ENCODE data around the gene RTL10.

Gene RTL10

DNA sequence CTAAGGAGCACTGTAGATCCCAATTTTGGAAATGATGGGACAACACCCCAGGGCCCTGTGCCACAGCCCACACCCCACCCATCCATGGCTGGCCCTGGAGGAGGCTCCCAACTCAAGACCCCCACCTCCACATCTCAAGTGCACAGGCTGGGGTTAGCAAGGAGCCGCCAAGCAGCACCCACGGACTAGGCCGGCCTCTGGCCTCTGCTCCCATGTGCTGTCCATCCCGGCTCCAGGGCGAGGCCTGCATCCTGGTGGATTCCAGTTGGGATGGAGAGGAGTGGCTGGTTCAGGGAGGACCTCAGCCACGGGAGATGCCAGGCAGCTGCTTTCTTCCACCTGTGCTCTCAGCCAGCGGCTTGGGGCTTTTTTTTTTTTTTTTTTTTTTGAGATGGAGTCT lies 43.5 kb upstream of the RTL10 start:
- H3K4me2 ChIP-seq (ENCODE audit: low read length), result no peak overlapping the region
- no peaks in the 10 kb centered on the region for H3K79me2 ChIP-seq
- no peak overlapping the region for H3K9ac ChIP-seq
- H3K27me3 ChIP-seq (ENCODE audit: control insufficient read depth, insufficient read depth, low read length), result no peaks in the 10 kb centered on the region
- H3K36me3 ChIP-seq (ENCODE audit: control insufficient read depth, insufficient read depth, low read length), result no peaks in the 10 kb centered on the region
- H2AFZ ChIP-seq, result no peak overlapping the region
- H3K27ac ChIP-seq, result no peak overlapping the region
- no peaks in the 10 kb centered on the region for H3K9me3 ChIP-seq (ENCODE audit: control insufficient read depth, low read length)
- TF ChIP-seq, protein P1, sequence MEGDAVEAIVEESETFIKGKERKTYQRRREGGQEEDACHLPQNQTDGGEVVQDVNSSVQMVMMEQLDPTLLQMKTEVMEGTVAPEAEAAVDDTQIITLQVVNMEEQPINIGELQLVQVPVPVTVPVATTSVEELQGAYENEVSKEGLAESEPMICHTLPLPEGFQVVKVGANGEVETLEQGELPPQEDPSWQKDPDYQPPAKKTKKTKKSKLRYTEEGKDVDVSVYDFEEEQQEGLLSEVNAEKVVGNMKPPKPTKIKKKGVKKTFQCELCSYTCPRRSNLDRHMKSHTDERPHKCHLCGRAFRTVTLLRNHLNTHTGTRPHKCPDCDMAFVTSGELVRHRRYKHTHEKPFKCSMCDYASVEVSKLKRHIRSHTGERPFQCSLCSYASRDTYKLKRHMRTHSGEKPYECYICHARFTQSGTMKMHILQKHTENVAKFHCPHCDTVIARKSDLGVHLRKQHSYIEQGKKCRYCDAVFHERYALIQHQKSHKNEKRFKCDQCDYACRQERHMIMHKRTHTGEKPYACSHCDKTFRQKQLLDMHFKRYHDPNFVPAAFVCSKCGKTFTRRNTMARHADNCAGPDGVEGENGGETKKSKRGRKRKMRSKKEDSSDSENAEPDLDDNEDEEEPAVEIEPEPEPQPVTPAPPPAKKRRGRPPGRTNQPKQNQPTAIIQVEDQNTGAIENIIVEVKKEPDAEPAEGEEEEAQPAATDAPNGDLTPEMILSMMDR (IDR thresholded peaks at IDR 0.05), result no peak
- H3K4me3 ChIP-seq (ENCODE audit: low read depth, low read length), result no peak overlapping the region
- H3K4me1 ChIP-seq, result no peaks in the 10 kb centered on the region

DNA sequence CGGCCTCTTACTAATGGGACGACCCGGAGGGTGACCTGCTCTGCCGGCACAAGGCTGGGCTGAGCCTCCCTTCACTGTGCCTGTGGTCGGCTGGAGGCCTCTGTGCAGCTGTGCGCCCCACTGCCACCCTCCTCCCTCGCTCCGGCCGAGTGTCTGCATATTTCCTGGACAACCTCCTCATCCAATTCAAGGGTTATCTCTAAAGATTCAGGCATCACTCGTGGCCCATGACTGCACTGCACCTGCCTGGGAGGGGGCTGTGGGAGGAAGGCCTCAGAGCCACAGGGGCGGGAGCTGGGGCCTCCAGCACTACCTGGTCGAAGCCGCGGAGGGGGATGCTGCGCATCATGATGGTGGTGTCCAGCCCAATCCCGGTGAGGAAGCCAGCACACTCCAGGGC lies 43.1 kb upstream of the RTL10 start:
- Histone ChIP-seq H3K9ac (no peak overlapping the region), H3K9me3 (ENCODE audit: control insufficient read depth, low read length) (no peaks in the 10 kb centered on the region), H3K4me3 (ENCODE audit: low read depth, low read length) (no peak overlapping the region), H3K4me1 (peaks cover 4% of the 10 kb centered on the region), H3K27me3 (ENCODE audit: control insufficient read depth, insufficient read depth, low read length) (no peaks in the 10 kb centered on the region), H2AFZ (no peak overlapping the region), H3K36me3 (ENCODE audit: control insufficient read depth, insufficient read depth, low read length) (no peaks in the 10 kb centered on the region), H3K79me2 (no peaks in the 10 kb centered on the region), H3K27ac (no peak overlapping the region), H3K4me2 (ENCODE audit: low read length) (no peak overlapping the region)
- TF ChIP-seq, protein P1 (IDR thresholded peaks at IDR 0.05), result no peak

DNA sequence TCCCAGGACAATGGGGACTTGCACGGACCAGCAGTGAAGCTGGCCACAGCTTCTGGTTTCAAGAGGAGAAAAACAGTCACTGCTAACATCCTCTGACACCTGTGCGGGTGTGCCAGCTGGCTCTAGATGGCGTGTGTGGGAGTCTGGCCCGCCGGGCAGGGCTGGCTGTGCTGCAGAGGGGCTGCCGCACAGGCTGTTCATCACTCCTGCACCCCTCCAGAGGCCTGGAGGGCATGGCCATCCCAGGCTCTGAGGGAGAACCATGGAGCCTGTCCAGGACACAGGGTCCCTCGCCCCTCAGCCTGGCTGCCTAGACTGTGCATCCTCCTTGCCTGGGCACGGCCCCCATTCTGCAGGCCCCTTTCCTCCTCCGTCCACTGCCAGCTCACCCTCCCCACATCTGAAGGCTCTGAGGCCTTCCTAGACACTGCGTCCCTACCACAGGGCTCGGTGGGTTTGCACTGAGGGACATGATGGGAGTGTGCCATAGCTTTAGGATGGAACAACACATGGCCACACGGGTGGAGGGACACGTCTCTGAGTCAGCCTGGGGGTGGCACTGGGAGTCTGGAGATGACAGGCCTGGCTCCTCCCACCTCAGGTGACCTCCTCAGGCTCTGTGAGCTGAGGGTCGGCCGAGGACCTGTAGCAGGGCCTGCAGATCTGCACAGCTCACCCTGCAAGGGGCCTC lies 42.1 kb upstream of the RTL10 start:
- Histone ChIP-seq H3K9ac (no peak overlapping the region), H3K36me3 (ENCODE audit: control insufficient read depth, insufficient read depth, low read length) (no peaks in the 10 kb centered on the region)
- TF ChIP-seq, protein P1 (IDR thresholded peaks at IDR 0.05), result no peak

DNA sequence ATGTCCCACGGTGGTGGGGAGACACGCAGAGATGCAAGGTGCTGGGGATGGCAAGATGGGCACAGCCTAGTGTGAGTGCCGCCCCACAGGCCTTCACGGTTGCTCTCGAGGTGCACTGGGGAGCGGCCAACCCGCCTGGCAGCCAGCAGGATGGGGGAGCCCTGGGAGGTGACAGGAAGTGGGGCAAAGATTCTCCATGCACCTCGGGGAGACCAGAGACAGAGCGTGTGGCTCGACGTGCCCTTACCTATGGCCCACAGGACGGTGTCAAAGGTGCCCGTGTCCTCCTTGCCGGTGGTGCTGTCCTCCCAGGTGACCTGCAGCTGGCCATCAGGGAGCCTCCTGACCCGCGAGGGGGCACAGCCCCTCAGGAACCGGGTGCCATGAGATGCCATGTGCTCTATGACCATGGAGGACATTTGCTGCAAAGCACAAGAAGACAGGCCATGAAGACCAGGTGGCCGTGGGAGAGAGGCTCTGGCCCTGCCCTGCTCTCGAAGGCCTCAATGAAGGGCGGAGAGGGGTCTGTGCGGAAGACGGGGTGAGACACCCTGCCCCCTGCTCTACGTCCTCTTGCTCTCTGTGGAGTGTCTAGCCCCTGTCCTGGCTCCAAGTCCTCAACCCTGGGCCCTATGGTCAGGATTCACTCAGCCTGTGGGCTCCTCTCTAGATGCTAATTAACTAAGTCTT lies 40.6 kb upstream of the RTL10 start:
- no peak overlapping the region for H3K27ac ChIP-seq
- no peaks in the 10 kb centered on the region for H3K27me3 ChIP-seq (ENCODE audit: control insufficient read depth, insufficient read depth, low read length)
- H3K9me3 ChIP-seq (ENCODE audit: control insufficient read depth, low read length), result no peaks in the 10 kb centered on the region
- no peaks in the 10 kb centered on the region for H3K79me2 ChIP-seq
- no peak overlapping the region for H3K4me3 ChIP-seq (ENCODE audit: low read depth, low read length)
- no peak overlapping the region for H3K9ac ChIP-seq
- no peak overlapping the region for H3K4me2 ChIP-seq (ENCODE audit: low read length)
- no peaks in the 10 kb centered on the region for H3K36me3 ChIP-seq (ENCODE audit: control insufficient read depth, insufficient read depth, low read length)
- TF ChIP-seq, protein P1 (IDR thresholded peaks at IDR 0.05), result no peak
- peaks cover 24% of the 10 kb centered on the region for H3K4me1 ChIP-seq
- H2AFZ ChIP-seq, result no peak overlapping the region

More for the DNA sequence above, 42.1 kb upstream of the RTL10 start:
- Histone ChIP-seq H3K4me2 (ENCODE audit: low read length) (no peak overlapping the region), H2AFZ (no peak overlapping the region), H3K9me3 (ENCODE audit: control insufficient read depth, low read length) (no peaks in the 10 kb centered on the region), H3K79me2 (no peaks in the 10 kb centered on the region), H3K4me3 (ENCODE audit: low read depth, low read length) (no peak overlapping the region), H3K4me1 (peaks cover 11% of the 10 kb centered on the region), H3K27me3 (ENCODE audit: control insufficient read depth, insufficient read depth, low read length) (no peaks in the 10 kb centered on the region), H3K27ac (no peak overlapping the region)
